Type B pancreatic cell (in vitro differentiated cells): ENCODE measurements around the gene NPEPL1. TPM values are rescaled to one million over a fixed set of nuclear protein-coding genes. Genes with fewer than 3 reads are reported as not detected.

ENCODE experiments used
- DNase-seq: peaks from one replicate; pipeline ENCODE4 v3.0.0; 2021; ENCODE audit warnings: mixed read lengths; ENCODE audit not compliant: unreplicated experiment; ENCODE audit errors: extremely low spot score
- H3K27ac Mint-ChIP-seq: 2 replicates; pipeline ENCODE4 v1.8.0; 2021; ENCODE audit warnings: mild to moderate bottlenecking, mixed read lengths
- H3K27me3 Mint-ChIP-seq: 2 replicates; pipeline ENCODE4 v1.8.0; 2021; ENCODE audit warnings: mixed read lengths
- H3K36me3 Mint-ChIP-seq: 2 replicates; pipeline ENCODE4 v1.8.0; 2021; ENCODE audit warnings: mixed read lengths
- H3K4me1 Mint-ChIP-seq: one replicate; pipeline ENCODE4 v1.8.0; 2021; ENCODE audit warnings: mixed read lengths; ENCODE audit not compliant: unreplicated experiment
- H3K4me3 Mint-ChIP-seq: 2 replicates; pipeline ENCODE4 v1.8.0; 2021; ENCODE audit warnings: mild to moderate bottlenecking, mixed read lengths
- H3K9me3 Mint-ChIP-seq: 2 replicates; pipeline ENCODE4 v1.8.0; 2021; ENCODE audit warnings: mixed read lengths
- CTCF ChIP-seq: fragments of 200-600 bp; sonication (generic); conservative IDR thresholded peaks from 2 replicates; pipeline ENCODE4 v1.5.0; 2021; ENCODE audit warnings: antibody characterized with exemption, mild to moderate bottlenecking
- total RNA-seq: library from RNA; stranded (reverse); gene quantifications from 2 replicates; pipeline ENCODE4 v1.2.1, GENCODE V29; 2021; ENCODE audit warnings: low replicate concordance

The NPEPL1 gene
- total RNA-seq, 1 donor from 2014 or later, result 25.0 TPM

DNA sequence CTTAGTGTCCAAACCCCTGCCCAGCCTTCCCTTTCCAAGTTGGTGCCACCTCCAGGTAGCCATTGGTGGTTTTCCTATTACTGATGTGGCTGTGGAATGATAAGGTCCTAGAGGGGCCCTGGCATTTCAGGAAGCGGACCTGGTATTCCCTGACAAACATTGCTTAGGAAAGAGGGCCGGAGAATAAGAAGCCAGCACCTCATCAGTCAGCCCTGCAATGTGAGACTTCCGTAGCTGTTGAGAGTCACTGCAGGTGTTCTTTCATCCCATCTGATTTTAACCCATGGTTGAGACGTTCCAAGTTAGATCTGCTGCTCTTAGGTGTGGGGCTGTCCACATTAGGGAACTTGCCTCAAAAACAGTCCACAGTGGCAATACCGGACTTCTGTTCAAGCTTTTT lies 14.8 kb upstream of the NPEPL1 start:
- Mint-ChIP-seq H3K27me3 (no peaks in the 10 kb centered on the region), H3K9me3 (no peaks in the 10 kb centered on the region), H3K4me3 (no peak overlapping the region), H3K27ac (no peak overlapping the region), H3K36me3 (peaks cover 50% of the 10 kb centered on the region), H3K4me1 (no peaks in the 10 kb centered on the region)
- no peak for DNase-seq
- TF ChIP-seq CTCF, result no peak

DNA sequence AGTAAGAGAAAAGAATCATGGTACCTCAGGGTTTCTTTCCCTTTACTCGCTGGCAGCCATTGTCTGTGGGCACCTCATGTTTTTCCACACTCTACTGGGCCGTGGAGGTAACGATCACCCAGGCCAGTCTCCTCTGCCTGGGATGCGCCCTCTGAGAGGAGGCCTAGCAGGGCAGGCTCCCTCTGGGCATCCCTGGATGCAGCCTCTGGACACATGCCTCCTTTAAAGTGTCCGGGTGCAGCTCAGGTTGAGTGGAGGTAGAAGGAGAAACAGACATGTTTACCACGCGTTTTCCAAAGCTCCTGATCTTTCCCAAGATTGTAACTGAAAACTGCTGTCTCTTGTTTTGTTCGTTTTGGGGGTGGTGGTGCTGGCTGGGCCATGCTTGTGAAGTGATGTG lies 13.8 kb upstream of the NPEPL1 start:
- no peak for TF ChIP-seq CTCF
- peaks cover 43% of the 10 kb centered on the region for H3K36me3 Mint-ChIP-seq
- H3K27ac Mint-ChIP-seq, result no peak overlapping the region
- H3K27me3 Mint-ChIP-seq, result no peaks in the 10 kb centered on the region
- no peak for DNase-seq
- no peaks in the 10 kb centered on the region for H3K4me1 Mint-ChIP-seq
- no peaks in the 10 kb centered on the region for H3K9me3 Mint-ChIP-seq
- no peak overlapping the region for H3K4me3 Mint-ChIP-seq

DNA sequence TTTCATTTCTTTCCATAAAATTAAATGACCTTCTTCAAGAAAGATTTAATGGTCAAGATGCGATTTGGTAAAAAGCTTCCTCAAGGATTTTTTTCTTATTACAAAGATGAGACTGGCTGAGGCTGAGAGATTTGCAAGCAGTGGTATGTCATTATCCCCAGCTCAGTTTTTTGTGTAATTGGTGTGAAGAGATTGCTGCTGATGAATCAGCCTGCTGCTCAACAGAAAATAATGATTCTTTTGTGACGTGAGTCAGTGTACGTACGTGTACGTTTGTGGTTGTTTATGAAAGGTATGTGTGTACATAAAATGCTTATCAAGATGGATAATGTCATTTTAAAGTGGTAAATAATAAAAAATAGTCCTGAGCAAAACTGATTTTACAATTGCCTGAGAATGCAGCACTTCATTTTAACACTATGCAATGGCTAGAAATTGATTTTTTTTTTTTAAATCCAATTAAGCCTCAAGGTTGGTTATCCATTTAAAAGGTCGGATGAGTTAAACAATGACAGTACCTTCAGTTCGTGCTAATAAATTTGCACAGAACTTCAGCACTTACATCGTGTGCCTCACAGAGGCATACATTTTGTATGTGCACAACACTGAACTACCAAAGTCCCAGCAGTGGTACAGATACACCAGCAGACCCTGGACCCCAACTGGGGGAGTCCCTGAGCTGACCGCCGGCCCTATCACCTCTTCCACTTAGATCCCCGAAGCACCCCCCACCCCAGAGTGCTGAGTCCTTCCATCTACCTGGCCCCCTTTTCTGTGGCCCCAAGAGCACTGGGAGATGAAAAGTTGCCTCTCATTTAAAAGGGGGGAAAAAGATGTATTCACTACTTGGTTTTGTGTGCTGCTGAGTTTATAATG lies 9.7 kb upstream of the NPEPL1 start:
- no peaks in the 10 kb centered on the region for H3K27me3 Mint-ChIP-seq
- H3K9me3 Mint-ChIP-seq, result no peaks in the 10 kb centered on the region
- no peak for TF ChIP-seq CTCF
- H3K27ac Mint-ChIP-seq, result no peak overlapping the region
- H3K4me3 Mint-ChIP-seq, result no peak overlapping the region
- H3K36me3 Mint-ChIP-seq, result peaks cover 27% of the 10 kb centered on the region
- DNase-seq, result no peak
- H3K4me1 Mint-ChIP-seq, result no peaks in the 10 kb centered on the region

- Mint-ChIP-seq H3K27me3 (no peaks in the 10 kb centered on the region), H3K36me3 (peaks cover 23% of the 10 kb centered on the region), H3K27ac (no peak overlapping the region), H3K9me3 (no peaks in the 10 kb centered on the region), H3K4me3 (no peak overlapping the region), H3K4me1 (peaks cover 9% of the 10 kb centered on the region)
- TF ChIP-seq CTCF, result no peak
- DNase-seq, result no peak
Measured at GRCh38 chr20:58684291-58684690, 8.3 kb upstream of the NPEPL1 start.

DNA sequence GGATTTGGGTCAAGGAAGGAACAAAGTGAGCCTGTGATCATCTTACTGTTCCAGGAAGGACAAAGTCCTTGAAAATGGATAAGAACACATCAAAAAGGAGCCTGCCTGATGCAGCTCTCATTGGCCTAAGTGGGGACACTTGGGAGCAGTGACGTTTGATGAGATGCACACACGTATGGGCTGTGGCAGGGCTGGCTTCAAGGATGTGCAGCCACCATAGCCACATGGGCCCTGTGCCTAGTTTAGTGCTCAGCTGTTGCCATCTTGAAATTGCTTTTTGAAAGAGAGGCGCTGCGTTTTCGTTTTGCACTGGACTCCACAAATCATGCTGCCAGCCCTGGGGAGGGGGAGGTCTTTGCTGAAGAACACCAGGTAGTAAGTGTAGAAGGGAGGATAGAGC lies 6.6 kb upstream of the NPEPL1 start:
- Mint-ChIP-seq H3K27ac (peak overlapping the region; percentile 31), H3K4me3 (no peak overlapping the region), H3K4me1 (peaks cover 20% of the 10 kb centered on the region), H3K36me3 (peaks cover 17% of the 10 kb centered on the region), H3K9me3 (no peaks in the 10 kb centered on the region), H3K27me3 (no peaks in the 10 kb centered on the region)
- TF ChIP-seq CTCF, result no peak
- DNase-seq, result no peak
